GM04504 (cell line): ENCODE measurements around the gene LZTFL1.
"Not testable (repeated sequence)": the region's sequence is repeated elsewhere in the genome, so short reads cannot be mapped to it uniquely, and the experiment has no call there.

ENCODE experiments used
- DNase-seq: peaks from one replicate; pipeline ENCODE4 v3.0.0-alpha.2; 2012; ENCODE audit warnings: low read depth

LZTFL1 gene

DNA sequence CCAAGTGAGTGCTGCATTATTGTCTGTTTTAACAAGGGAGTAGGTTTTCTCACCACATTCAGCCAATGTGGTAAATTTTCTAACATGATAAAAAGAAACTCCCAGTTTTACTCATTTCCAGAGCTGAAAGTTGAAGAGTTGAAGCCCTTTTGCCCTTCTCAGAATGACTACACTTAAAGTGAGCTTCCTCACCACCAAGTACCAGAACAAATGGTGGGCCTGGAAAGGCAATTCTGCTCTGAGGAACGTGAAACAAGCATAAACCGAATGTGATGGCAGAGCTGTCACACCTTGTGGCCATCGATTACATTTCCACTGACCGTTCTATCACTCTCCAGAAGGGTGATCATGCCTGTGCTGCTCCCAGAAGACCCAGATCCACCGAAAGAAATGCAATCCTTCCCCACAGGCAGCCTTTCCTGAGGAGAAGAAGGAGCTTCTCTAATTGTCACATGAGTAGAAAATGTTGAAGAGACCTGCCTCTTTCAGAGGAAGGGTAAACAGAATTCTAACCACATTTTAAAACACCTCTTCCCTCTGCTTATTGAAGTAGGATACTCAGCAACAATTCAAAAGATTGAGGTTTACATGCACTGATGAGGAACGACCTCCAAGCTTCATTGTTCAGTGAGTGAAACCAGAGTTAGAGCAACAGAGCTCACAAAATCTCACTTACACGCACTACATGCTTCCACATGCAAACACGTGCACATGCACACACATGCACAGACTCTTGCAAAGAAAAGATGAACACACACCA, 23.0 kb upstream of the LZTFL1 start:
- DNase-seq: no peak

DNA sequence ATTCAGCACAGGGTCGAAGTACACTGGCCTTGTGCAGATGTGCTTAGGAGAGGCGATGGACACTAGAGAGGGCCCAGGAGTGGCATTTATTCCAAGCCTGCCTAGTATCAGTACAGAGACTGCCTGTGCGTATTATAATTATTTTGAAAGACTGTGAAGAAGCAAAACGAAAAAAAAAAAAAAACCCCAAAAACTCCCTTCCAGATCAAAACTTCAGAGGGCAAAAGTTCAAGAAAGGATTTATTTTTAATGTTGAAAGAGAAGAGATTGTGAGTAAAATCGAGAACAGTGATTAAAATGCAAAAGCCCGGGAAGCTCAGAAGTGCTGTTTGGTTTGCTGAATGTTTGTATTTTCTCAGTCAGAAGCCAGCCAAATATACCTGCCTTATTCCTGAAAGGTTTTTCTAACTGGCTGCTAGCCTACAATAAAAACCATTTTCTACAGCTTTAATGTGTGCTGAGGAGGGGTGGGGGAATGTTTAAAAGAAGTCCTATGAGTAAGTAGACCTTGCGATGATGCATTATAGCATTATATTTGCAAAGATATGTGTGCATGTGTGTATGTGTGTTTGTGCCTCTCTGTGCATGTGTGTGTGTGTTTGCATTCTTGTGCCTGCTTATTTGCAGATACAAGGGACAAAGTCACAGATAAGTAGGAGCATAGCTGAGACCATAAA, 19.3 kb upstream of the LZTFL1 start:
- no peak for DNase-seq

DNA sequence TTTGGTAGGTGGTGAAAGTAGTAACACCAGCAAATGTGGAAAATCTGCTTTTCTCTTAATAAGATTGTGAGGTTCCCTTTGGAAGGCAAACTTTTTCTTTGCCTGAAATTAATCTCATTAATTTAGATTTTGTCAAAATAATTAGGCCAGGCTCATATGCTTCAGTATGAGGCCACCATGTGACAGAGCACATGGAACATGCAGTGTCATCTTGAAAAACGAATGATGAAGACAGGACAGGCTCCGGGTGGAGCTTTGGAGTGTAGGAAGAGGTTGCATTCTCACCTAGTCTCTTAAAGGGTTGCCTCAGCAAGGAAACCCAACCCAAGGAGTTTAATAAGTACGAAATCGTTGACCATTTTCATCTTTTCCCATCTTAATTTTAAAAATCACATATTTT, 18.6 kb upstream of the LZTFL1 start:
- DNase-seq: no peak

DNA sequence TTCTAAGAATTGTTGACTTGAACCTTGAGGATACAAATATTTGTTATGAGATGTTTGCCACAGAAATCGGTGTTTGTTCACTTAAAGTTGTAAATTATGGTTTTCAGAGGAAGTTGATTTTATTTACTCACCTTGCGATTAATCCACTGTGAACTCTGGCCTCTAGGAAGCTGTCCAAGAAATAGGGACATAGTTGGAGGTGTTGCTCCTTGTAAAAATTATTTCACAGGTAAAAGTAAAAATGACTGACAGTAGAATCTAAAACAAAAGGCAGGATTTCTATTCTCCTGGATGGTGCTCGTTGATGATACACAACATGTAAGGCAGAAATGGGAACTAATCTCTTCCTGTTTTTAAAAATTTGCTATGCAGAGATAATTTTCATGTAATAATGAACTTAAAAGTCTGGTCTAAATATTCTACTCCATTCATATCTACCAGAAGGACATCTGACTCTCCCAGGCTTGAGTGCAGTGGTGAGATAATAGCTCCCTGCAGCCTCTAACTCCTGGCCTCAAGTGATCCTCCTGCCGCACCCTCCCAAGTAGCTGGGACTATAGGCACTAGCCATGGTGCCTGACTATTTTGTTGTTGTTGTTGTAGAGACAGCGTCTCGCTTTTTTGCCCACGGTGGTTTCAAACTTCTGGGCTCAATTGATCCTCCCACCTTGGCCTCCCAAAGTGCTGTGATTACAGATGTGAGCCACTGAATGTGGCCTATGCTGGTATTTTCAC, 17.1 kb upstream of the LZTFL1 start:
- no peak for DNase-seq

DNA sequence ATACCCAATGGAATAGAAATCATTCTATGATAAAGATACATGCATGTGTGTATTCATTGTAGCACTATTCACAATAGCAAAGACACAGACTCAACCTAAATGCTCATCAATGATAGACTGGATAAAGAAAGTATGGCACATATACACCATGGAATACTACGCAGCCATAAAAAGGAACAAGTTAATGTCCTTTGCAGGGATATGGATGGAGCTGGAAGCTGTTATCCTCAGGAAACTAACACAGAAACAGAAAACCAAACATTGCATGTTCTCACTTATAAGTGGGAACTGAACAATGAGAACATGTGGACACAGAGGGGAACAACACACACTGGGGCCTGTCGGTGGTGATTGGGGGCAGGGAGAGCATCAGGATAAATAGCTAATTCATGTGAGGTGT, 15.1 kb upstream of the LZTFL1 start:
- not testable (repeated sequence) for DNase-seq

DNA sequence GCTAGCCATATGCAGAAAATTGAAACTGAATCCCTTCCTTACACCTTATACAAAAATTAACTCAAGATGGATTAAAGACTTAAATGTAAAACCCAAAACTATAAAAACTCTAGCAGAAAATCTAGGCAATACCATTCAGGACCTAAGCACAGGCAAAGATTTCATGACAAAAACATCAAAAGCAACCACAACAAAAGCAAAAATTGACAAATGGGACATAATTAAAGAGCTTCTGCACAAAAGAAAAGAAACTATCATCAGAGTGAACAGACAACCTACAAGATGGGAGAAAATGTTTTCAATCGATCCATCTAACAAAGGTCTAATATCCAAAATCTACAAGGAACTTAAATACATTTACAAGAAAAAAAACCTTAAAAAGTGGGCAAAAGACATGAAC, 14.4 kb upstream of the LZTFL1 start:
- not testable (repeated sequence) for DNase-seq

DNA sequence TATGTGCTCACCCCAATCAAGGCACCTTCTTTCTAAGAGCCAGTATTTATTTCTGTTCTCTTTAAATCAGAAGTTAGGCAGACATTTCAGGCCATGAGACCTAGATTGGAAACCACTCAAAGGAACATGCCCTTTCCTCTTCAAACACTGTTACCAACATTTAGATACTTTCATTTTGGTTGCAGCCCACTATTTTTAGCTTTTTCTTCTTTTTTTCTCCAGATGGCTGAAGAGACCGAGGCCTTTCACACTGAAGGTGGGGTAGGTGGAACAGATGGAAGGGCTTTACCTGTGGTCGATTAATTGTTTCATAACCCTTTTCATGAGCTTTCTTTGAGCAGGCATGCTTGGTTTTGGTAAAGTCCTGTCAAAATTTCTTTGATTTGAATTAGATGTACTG, 10.9 kb upstream of the LZTFL1 start:
- DNase-seq: no peak

DNA sequence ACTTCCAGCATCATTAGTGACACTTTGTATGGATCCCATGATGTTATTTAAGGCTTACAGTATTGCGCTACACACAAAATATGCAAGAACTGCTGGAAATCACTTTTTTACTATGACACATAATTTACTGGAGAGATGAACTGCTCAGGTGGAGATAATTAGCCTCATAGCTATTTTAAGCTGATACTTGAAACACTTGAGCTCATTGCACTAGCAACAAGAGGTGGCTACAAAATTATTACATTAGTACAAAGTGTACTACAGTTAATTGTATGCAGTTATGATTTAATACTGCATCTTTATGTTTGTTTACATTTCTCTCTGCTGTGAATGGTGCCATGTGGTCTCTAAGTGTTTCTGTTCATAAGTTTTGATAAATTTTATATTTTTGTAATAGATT, 6.5 kb upstream of the LZTFL1 start:
- no peak for DNase-seq

DNA sequence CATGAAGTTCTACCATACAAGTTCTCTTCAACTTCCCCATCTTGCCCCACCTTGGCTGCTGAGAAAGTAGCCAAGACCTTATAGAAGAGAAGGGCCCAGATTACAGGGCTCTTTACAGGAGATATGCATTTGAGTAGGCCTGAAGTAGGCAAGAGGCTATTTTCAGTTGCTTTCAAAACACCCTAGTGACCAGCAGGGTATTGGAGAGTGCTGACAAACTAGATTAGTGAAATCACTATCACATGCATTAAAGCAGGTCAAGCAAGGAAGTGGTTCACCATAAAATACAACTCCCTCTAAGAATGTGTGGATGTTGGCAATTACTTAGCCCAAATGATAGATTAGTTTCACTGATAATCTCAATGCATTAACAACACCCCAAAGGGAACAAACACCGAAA, 2.7 kb upstream of the LZTFL1 start:
- no peak for DNase-seq

DNA sequence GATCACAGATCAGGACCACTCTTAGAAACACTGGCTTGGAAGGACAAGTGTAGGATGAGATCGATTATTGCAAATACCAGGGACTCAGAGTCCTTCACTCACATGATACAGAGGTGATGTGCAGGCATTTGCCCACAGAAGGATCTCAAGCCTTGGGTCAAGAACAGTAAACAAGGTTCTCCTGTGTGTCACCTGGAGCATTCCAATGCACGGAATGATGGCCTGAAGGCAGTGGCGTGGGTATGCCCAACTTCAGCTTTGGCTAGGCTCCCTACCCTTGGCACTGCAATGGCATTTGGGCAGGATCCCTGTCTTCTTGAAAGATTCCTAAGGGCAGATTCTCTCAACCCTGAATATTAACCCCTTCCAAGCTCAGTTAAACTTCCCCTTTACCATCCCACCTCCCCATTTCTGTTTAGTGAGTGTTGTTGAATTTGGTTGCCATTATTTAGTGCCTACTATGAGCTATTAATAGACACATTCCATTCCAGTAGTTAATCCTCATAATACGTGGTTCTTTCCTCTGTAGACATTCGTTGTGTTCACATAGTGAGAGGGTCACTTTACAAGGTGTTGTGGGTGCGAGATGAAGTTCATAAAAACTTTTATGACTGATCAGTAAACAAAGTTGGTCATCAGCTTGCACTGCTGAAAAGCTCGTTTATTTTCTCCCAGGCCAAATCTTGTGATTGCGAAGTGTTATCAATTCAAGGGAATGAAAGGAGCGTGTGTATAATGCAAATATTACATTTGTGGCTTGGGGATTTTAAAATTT, 1.1 kb upstream of the LZTFL1 start:
- no peak for DNase-seq

DNA sequence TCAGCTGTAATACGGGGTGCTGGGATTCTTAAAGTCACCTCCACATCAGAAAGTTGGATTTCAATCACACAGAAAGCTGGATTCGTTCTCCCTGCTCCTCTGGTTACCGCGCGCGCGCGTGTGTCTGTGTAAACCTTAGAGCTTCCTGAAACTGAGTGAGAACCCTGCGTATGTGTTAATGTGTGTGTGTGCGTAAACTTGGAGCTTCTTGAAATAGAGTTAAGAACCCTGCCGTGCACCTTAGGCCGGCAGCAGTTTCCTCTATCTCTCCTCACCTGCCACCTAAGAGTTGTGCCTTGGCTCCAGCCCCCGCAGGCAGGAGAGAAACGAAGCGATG, 531 bp downstream of the LZTFL1 start:
- DNase-seq: no peak

DNA sequence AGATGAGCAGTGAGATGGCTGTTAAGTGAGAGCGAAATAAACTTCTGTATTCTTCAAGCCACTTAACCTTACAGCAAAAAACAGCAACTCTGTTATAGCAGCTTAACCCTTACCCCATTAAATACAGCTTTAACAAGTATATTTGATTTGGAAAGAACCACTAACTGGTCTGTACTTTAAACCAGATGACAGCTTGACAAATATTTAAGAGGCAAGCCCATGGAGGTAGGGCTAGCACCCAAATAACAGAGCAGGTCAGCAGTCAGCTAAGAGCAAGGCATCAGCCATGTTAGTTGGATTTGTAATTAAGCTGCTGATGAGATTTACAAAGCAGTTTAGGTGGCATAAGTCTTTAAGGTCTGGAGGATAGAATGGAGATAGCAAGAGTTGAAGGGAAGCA, 3.5 kb downstream of the LZTFL1 start:
- no peak for DNase-seq

DNA sequence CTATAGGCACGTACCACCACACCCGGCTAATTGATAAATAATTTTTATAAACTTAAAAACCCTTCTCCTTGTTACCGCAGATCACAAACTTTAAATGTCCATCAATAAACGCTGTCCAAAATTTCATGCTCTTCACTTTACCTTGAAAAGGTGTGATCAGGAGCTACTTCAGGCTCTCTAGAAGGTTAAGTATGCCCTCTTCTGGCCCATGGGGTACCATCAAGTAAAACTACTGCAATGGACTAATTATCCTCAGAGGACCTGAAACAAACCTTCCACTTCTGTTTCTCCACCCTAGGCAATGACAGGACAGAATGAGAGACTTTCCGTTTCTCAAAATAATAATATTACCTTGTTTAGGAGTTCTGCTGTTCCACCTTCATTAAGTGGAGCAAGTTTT, 9.2 kb downstream of the LZTFL1 start:
- no peak for DNase-seq

DNA sequence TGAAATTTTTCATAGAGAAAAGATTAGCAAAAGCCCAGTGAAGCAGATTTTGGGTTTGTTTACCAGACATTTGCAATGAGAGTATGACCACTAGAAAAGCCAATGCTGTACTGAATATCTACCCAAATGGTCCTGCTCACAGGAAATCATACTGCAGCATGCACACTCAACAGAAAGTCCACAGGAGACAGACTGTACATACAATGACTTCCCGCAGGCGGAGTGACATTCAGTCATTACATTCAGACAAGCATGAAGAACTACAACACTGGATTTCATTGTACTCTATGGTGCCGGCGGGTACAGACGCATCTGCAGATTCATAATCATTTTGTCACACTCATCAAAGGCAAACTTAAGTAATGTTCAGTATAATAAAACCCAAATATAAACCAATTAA, 11.8 kb downstream of the LZTFL1 start:
- DNase-seq: no peak

DNA sequence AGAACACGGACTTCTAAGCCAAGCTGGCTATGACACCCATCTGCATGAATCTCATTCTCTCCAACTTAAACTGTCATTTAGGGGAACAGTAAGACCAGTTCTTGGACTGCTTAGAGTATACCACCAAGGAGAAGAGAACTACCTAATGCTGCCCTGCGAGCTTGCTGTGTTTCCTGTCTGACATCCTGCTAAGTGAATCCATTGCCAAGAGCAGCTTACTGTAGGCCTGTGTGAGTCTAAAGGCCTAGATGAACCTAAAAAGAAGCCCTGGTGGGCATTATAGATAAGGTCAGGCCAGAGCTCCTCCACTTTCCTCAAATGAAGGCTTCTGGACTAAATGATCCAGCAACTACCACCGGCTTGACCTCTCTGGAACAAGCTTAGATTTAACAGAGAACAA, 15.0 kb downstream of the LZTFL1 start:
- DNase-seq: no peak

DNA sequence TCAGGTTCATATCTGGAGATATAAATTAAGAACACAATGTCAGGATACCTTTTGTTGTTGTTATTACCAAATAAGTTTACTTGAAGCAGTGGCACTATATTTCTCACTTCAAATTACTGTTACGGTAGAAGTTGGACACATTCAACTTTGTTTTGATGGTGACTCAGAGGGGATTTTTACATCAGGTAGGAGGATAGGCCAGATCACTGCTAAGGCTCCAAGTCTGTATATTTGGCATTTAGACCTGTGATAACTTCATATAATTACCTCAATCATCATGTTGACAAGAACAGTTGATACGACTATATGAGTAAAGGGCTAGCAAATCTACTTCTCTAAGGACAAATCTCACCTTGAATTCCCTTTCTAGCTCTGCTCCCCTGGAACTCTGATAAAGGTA, 15.6 kb downstream of the LZTFL1 start:
- DNase-seq: no peak

DNA sequence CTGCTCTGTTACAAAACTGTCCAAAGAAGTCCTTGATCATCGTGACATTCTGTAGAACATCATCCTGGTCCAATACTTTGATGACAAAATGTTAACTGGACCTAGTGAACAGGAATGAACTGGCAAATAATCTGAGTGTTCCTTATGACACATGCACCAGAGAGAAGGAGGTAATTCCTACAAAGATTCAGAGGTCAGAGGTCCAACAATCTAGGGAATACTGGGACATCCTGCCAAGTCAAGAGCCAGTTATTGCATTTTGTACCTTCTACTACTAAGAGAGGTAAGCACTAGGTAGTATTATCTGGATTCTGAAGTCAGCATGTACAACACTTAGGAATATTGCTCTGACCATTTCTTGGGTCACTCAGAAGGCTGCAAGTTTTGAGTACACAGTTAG, 20.8 kb downstream of the LZTFL1 start:
- no peak for DNase-seq

DNA sequence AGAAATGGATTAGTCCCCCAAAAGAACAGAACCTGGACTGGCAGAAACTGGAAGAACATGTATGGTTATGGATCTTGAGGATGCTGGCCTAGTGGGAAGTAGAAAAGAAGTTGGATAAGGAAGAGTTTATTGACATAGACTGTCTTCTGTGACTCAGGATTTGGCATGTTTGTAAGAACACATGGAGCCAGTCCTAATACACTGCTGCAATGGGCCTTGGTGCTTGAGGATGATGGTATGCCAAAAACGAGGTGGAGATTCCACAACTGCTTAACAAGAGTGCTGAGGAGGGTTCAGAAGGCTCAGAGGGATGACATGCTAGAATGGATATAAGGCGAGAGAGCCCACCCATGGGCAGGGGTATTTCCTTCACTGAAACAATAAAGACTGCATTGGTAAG, 22.4 kb downstream of the LZTFL1 start:
- DNase-seq: no peak

DNA sequence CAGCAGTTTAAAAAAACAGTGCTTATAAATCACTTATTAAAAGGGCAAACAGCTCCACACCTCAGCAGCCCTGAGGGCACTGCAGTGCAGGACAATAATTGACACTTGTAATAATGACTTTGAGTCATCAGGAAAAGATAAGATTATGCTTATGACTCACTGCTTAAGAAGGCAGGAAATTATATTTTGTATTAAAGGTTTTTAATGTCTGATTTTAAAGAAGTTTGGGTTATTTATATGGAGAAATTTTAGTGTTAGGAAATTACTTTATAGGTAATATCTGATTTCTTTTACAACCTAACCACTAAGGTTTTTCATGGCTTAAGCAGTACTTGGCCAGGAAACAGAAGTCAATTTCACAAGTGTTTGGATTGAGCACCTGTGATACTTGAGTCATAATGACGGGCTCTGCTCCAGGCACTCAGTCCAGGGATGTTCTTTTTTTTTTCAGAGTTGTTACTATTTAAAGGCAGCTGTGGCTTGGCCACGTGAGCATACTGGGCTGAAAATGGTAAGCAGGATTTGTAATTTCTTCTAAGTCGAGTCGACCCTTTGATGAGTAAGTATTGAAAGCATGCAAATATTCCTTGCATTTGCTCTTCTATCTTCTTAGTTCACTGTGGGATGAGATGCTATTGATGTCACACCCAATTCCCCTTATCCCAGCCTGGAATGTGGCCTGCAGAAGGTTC, 23.9 kb downstream of the LZTFL1 start:
- DNase-seq: peak; percentile 76

DNA sequence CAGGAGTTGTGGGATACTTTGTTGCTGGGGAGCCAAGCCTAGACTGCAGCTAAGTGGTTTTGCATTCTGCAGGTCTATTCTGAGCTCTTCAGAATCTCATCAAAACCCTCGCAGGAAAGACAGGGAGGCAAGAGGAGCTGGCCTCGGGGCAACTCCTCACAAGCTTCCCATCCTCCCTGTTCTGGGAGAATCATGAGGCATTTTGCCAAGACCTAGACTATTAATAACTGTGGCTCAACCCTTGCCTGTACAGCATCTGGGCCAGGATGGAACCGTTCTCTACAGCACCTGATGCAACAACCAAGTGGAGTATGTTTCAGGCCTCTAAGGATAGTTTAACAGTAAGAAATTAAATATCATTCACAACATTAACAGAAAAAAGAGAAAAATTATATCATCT, 25.4 kb downstream of the LZTFL1 start:
- no peak for DNase-seq

DNA sequence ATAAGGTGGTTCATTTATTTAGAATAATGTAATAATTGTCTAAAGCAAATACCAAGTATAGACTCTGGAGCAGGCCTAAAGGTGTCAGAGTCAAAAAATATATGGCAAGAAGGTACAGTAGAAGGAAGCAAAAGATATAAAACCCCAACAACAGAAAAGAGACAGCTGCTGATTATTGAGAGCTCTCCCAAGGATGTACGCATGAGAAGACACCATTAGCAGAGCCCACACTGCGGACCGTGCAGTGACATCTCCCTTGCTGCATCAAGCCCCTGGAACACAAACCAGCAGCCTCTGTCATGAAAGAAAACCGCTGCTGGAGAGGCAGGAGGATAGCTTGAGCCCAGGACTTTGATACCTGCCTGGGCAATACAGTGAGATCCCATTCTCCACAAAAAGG, 27.6 kb downstream of the LZTFL1 start:
- no peak for DNase-seq
